GM19455 (cell line): ENCODE measurements around the gene ITSN1.
"Not testable (repeated sequence)": the region's sequence is repeated elsewhere in the genome, so short reads cannot be mapped to it uniquely, and the experiment has no call there.

ENCODE experiments used
- ATAC-seq: cut with Tn5 transposase; IDR thresholded peaks from one replicate; pipeline ENCODE4 v1.9.1; 2021; ENCODE audit not compliant: unreplicated experiment

ITSN1 gene

DNA sequence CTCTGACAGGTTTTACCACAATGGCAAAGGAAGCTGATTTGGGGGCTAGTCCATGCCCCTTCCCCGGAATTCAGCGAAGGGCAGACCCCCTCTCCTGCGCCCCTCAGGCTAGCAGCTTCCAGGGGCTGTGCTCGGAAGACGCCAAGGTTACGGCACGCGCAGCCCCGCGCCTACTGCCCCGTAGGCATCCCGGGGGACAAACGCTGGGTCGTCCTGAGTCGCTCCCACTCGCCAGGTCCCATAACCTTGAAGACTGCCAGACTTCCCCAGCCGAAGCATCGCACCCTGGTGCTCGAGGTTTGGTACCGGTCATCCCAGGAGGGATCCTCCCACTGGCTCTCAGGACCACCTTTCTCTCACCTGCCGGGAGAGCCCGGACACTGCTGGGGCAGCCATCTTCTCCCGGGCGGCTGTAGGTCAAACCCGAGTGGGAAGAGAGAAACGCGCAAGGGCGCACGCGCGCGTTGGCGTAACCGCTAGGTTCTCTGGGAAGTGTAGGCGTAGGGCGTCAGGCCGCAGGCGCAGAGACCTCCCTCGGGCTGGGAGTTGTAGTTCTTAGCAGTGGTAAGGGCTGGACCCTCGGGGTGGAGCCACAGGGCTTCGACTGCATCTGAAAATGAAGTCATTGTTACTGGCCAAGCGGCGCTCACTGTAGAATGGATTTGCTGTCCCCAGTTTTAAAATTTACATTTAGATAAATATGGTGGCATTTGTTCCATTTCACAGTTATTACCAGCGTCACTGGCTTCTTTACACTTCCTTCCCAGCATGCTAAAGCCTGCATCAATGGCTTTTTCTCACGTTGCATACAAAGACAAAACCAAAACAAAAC, 273.3 kb downstream of the ITSN1 start, which contains the start of gene ATP5PO:
ATP5PO (minus strand) TSS at position 437 of the 832 bp plus-strand sequence; CDS start at position 396, 41 bp downstream.
- ATAC-seq: peak; percentile 98

DNA sequence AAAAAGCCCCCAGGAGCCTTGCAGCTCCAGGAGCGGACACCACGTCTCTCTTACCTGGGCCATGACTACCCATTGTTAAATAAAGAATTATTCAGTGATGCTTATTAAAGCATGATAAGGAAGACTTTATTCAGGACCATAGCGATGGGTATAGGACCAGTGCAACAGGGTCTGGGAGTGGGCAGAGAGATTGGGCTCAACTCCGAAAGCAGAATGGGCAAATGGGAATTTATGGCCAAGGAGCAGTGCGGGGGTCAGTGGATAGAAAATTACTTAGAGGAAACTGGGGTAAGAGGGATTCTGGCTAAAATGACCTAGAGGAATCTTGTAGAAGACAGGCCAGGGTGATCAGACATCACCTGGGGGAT, 273.9 kb downstream of the ITSN1 start:
- ATAC-seq: no peak

DNA sequence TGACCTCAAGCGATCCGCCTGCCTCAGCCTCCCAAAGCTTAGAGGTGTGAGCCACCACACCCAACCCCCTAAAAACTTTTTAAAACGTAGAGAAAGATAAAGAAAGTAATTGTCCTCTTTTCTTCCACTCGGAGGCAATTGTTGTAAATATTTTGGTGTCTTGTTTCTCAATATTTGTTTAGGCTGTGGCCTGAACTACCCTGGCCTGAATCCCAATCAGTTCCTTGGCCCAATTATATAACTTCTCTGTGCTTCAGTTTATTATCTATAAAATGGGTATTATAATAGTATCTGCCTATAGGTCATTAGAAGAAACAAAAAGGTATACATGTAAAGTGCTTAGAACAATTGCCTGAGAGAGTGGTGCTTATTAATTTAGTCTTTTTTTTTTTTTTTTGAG, 275.1 kb downstream of the ITSN1 start:
- ATAC-seq: no peak

DNA sequence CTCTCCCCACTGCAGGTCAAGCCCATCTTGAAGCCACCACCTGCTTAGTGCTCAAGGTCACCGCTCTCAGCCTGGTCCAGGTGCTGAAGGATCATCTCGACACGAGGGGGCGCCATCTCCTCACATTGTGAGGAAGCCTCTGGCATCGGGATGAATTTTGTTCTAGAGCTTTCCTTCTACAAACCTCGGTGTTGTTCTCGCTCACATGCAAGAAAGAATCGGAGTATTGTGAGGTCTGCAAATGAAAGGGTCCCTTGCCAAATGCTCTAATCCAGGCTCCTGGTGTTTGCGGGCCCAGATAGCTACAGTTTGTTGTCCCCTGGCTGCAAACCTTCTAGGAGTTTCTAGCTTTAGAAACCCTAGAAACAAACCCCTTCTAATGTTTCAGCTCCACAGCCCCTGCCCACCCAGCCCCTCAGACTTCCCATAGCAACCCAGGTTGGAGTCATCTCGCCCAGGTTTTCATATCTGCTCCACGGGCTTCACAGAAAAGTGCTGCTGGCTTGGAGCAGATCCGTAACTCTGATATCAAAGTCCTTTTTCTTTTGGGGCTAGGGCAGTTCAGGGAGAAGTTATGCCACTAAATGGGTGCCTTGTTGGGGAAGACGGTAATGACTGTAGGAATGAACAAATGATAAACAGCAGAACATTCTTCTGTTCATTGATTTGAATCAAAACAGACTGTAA, 281.9 kb downstream of the ITSN1 start:
- peak; percentile 85 for ATAC-seq

DNA sequence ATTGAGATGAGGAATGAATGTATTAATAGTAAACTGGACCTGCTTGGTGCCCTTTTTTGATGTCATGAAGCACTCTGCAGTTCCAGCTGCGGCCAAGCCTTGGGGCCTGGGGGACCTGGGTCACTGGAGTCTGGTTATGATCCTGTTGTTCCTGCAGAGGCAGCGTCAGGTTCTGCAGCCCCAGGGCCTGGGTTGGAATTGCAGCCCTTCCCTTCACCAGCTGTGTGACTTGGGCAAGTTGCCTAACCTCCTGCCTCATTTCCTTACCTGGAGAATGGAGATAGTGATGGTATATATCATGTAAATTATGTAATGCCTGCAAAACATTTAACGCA, 282.4 kb downstream of the ITSN1 start:
- no peak for ATAC-seq

DNA sequence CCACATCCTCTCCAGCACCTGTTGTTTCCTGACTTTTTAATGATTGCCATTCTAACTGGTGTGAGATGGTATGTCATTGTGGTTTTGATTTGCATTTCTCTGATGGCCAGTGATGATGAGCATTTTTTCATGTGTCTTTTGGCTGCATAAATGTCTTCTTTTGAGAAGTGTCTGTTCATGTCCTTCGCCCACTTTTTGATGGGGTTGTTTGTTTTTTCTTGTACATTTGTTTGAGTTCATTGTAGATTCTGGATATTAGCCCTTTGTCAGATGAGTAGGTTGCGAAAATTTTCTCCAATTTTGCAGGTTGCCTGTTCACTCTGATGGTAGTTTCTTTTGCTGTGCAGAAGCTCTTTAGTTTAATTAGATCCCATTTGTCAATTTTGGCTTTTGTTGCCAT, 283.9 kb downstream of the ITSN1 start:
- not testable (repeated sequence) for ATAC-seq

DNA sequence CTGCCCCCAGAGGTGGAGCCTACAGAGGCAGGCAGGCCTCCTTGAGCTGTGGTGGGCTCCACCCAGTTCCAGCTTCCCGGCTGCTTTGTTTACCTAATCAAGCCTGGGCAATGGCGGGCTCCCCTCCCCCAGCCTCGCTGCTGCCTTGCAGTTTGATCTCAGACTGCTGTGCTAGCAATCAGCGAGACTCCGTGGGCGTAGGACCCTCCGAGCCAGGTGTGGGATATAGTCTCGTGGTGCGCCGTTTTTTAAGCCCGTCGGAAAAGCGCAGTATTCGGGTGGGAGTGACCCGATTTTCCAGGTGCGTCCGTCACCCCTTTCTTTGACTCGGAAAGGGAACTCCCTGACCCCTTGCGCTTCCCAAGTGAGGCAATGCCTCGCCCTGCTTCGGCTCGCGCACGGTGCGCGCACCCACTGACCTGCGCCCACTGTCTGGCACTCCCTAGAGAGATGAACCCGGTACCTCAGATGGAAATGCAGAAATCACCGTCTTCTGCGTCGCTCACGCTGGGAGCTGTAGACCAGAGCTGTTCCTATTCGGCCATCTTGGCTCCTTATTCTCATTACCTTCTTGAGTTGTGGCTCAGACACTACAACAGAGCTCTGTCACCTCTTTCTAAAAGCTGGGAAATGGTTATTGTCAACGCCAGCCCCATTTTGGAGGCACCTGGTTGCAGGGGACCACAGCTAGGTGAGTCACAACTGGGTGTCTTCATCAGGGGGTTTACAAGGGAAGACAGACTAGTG, 288.9 kb downstream of the ITSN1 start:
- not testable (repeated sequence) for ATAC-seq

DNA sequence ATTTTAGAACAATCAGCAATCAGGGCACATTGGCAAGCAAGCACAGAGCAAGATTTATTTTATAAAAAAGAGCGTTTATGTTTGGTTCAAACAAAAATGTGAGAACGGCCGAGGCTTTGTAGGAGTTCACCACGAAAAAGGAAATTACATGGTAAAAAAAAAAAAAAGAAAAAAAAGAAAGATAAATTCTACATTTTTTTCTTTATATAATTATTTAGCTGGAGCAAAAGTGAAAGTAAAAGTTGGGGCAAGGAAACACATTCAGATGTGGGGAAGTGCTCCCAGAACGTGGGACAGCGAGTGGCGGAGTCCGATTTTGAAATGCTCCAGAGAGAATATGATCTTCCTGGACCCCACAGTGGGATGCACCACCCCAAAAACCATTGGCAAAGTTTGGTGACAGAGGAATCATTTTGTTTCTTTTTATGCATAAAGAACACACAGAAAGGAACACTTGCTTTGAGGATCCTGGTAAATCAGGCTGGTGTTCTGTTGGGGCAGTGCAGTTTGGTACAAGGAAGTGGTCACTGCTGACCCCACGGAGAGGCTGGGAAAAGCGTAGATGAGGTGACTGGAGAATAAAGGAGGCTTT, 289.6 kb downstream of the ITSN1 start:
- no peak for ATAC-seq

DNA sequence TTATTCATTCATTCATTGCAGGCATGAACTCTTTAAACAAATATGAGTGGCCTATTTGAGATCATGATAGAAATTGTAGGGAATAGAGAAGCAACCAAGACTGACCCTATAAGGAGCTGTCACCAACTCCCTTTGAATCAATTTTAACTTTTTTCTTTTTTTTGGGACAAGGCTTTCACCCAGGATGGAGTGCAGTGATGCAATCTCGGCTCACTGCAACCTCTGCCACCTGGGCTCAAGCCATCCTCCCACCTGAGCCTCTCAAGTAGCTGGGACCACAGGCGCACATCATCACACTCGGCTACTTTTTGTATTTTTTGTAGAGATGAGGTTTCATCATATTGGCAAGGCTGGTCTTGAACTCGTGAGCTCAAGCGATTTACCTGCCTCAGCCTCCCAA, 290.4 kb downstream of the ITSN1 start:
- ATAC-seq: no peak

DNA sequence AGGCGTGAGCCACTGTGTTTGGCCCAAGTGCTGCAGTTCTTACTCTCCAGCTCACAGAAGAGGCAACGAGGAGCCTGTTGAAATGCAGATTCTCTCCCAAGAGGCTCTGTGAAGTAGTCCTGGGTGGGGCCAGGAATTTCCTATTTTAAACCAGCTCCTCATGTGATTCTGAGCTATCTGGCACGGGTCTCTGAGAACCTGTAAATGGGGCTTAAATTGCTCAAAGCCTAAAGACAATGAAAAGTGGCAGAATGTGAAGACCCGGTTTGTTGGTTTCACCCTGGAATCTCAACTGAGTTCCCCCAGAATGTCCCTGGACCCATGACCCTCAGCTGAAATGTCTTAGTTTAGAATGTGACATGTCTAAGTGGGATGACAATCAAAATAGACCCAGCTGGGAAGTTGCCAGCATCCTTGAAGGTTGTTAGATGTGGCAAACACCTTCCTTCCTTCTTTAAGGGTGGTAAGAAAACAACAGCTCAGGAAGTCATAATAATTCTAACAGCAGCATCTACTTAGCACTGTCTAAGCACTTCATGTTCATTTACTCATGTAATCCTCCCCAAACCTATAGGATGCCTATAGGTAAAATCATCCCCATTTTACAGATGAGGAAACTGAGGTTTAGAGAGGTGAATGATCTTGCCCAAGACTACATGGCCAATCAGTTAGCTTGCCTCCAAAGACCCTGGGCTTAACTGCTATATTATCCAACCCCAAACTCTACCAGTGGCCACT, 294.2 kb downstream of the ITSN1 start:
- no peak for ATAC-seq

DNA sequence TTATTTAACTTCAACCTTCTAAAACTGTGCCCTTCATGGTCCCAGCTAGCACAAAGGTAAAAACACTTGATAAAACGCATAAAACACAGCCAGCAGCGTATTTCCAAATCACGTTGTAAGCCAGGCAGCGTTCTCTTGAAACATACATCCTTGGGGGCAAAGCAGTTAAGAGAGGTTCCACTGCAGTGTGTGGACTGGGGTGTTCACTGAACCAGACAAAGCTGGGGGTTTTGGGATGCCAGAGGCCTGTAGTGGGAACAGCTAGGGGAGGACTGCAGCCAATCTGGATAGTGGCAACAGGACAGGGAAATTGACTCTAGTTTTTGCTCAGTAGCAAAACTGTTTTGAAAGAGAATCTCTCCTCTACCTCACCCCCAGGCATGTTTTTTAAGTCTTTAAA, 294.8 kb downstream of the ITSN1 start:
- no peak for ATAC-seq

DNA sequence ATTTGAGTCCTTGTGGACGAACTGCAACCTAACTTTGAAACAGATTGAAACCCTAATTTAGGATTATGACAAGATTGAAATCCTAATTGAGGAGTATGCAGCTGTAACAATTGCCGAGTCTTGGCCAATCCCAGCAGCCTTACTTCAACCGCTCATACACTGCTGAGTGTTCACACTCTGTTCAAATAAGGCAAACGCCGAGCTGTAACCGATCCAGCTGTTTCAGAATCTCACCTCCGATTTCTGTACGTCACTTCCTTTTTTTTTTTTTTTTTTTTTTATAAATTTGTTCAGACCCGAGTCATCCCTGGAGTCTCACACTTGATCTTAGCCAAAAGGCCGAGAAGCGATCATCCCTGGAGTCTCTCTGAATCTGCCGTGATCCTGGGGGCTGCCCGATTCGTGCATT, 295.6 kb downstream of the ITSN1 start:
- ATAC-seq: no peak

DNA sequence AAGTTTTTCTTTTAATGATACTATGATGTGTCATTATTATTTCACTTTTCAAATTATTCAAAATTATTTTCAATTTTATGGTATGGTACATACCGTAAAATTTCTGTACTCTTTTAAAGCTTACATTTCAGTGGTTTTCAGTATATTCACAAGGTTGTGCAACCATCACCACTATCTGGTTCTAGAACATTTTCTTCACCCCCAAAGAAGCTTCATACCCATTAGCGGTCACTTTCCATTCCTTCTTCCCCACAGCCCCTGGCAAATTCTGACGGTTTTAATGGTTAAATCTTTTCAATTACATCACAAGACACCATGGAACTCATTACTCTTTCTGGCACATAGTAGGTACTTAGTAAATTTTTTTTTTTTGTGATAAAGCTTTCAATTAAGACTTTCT, 296.1 kb downstream of the ITSN1 start:
- no peak for ATAC-seq

DNA sequence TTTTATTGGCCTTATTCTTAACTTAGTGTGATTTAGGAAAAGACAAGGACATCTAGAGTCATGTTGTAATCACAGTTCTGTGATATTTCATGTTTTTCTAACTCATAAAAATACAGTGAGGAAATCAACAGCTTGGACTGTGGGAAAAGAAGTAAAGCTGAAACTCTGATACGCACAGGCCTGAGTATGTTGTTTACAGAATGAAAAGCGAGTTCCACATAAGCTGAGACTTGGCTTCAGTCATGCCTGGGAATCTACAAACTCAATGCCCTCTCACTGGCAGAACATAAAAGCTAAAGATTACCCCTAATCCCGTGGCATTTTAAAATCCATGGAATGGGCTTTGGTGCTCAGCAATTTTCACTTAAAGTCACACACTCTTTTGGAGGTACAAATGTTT, 296.9 kb downstream of the ITSN1 start:
- no peak for ATAC-seq

DNA sequence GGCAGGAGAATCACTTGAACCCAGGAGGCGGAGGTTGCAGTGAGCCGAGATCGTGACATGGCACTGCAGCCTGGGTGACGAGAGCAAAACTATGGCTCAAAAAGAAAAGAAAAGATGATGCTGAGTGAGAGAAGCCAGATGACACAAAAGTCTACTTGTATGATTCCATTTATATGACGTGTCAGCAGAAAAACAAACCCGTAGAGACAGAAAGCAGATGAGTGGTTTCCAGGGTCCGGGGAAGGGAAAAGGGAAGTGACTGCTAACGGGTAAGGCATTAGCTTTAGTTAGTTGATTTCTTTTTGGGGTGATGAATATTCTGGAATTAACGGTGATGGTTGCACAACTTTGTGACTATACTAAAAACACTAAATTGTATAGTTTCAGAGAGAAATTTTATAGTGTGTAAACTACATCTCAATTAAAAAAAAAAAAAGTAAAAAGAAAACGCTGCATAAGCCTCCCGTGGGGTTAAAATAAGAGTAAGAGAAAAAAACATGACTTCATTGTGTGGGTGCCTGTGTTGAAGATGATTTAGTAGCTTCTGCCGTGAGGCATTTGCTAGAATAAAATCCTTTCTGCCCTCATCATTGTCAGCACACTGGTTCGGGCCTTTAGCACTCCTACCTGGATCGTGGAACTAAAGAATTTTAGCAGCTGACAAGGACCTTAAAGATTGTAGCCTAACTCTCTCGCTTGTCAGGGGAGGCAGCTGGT, 298.0 kb downstream of the ITSN1 start:
- no peak for ATAC-seq

DNA sequence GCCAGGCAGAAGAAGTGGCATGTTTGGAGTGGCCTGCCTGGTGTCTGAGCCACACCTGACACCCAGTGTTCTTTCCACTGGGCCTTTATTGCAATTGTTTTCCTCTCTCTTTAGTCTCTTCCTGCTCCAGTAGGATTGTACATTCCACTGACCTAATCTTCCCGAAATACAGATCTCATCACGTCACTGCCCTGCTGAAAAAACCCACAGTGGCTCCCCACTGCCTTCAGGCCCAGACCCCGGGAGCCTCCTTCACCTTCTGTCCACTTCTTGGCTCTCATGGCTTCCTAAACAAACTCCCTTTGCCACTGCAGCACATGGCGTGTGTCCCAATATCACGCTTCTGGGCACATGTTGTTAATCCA, 298.6 kb downstream of the ITSN1 start:
- ATAC-seq: no peak

DNA sequence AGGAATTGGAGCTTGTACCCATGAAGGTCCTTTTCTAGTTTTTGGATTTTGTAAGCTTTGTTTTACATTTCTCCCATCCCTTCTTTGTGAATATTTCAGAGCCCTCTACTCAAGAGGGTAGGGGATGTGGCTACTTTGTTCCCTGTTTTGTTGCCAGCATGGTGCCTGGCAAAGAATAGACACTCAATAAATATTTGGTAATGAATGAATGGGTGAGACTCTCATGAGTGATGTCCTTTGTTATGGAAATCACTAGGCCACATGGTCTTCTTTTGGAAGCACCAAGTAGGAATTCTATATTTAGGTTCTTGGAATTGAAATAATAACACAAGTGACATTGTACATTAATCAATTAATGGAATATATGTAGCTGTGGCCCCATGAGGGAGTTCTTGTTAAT, 300.1 kb downstream of the ITSN1 start:
- no peak for ATAC-seq

DNA sequence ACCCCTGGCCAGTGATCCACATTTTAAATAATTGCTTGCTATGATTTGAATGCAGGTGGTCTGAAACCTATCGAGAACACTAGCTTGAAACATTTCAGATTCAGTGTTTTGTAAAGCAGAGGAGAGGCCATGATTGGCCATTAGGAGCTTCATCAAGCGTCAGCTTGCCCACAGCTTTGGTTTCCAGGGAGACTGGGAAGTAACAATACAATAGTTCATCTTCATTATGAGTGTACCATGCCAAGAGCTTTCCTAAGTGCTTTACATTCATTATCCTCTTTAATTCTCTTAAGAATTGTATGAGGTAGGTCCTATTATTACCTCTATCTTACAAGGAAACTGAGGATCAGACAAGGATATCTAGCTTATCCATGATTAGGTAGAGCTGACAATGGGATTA, 301.0 kb downstream of the ITSN1 start:
- no peak for ATAC-seq

DNA sequence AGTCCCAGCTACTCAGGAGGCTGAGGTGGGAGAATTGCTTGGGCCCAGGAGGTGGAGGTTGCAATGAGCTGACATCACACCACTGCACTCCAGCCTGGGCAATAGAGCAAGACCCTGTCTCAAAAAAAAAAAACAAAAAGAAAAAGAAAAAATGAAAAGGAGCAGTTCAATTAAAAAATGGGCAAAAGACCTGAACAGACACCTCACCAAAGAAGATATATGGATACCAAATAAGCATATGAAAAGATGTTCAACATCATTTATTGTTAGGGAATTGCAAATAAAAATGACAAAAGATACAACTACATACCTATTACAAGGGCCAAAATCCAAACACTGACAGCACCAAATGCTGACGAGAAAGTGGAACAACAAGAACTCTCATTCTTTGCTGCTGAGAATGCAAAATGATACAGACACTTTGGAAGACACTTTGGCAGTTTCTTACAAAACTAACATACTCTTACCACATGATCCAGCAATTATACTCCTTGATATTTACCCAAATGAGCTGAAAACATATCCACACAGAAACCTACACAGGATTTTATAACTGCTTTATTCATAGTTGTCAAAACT, 302.0 kb downstream of the ITSN1 start:
- ATAC-seq: no peak
